Stimulated activated naive CD8-positive, alpha-beta T cell treated with anti-CD3 and anti-CD28 coated beads, Interleukin-15, Interleukin-2, amounts not matched to agents 100 ng/mL and 50 ng/mL, for 24 hours (primary cell): ENCODE data around the gene DBN1.

ENCODE experiments used
- H3K27ac Mint-ChIP-seq: one replicate; pipeline ENCODE4 v1.8.0; 2021; ENCODE audit warnings: mild to moderate bottlenecking, mixed read lengths
- H3K27me3 Mint-ChIP-seq: one replicate; pipeline ENCODE4 v1.8.0; 2021; ENCODE audit warnings: mixed read lengths
- H3K36me3 Mint-ChIP-seq: one replicate; pipeline ENCODE4 v1.8.0; 2021; ENCODE audit warnings: low read depth, mixed read lengths
- H3K4me1 Mint-ChIP-seq: one replicate; pipeline ENCODE4 v1.8.0; 2021; ENCODE audit warnings: low read depth, mixed read lengths
- H3K4me3 Mint-ChIP-seq: one replicate; pipeline ENCODE4 v1.8.0; 2021; ENCODE audit warnings: mild to moderate bottlenecking, mixed read lengths
- H3K9me3 Mint-ChIP-seq: one replicate; pipeline ENCODE4 v1.8.0; 2021; ENCODE audit warnings: mixed read lengths

Gene DBN1

DNA sequence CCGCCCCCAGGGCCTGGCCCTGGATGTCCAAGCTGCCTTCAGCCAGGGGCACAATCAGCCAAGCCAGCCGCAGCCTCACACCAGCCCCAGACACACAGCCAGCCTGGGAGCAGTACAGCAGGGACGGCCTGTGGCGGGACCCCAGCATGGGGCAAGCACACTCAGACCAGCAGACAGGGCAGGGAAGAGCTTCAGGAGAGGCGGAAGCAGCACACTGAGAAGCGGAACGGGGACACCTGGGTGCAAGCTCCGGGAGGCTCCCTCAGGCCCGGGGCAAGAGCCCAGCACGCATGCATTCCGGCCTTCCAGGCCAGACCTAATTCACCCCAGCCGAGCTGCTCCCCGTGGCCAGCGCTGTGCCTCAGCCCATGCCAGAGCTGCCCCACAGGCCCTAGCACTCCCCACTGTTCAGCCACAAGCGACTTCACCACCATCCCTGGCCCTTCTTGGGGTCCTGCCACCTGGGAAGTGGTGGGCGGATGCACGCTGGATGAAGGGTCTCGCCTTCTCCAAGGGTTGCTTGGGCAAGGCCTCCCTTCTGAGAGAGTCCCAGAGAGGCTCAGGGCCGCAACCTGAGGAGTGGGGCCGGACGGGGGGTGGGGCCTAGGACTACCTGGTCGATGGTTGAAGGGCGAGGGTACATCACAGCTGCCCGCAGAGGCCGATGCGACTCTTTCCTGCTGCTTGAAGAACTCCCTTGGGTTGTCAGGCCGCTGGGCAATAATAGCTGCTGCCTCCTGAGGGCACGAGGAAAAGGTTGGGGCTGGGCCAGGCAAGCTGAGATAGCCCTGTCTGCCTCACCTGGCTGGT lies 13.4 kb downstream of the DBN1 start:
- Mint-ChIP-seq H3K4me1 (peaks cover 26% of the 10 kb centered on the region), H3K27me3 (no peaks in the 10 kb centered on the region), H3K9me3 (no peaks in the 10 kb centered on the region), H3K27ac (no peak overlapping the region), H3K4me3 (no peak overlapping the region), H3K36me3 (peaks cover 19% of the 10 kb centered on the region)

DNA sequence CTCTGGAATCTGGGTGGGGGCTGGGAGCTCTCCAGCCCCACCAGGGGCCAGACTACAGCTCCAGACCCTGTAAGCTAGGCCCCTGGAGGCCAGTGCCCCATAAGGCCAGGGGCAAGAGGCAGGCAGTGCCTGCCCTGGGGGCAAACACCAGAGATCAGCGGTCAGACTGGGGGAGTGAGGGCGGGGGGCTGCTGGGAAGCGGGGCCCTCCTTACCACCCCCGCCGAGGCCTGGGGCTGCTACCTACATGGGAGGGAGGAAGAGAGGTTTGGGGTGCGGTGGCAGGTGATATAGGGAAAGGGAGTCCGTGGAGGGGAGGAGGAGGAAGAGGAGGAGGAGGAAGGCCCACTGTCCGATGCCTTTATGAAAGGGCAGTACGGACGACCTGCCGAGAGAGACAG lies 14.1 kb downstream of the DBN1 start:
- Mint-ChIP-seq H3K4me3 (no peak overlapping the region), H3K9me3 (no peaks in the 10 kb centered on the region), H3K27ac (no peak overlapping the region), H3K36me3 (peaks cover 18% of the 10 kb centered on the region), H3K27me3 (no peaks in the 10 kb centered on the region), H3K4me1 (peaks cover 26% of the 10 kb centered on the region)

DNA sequence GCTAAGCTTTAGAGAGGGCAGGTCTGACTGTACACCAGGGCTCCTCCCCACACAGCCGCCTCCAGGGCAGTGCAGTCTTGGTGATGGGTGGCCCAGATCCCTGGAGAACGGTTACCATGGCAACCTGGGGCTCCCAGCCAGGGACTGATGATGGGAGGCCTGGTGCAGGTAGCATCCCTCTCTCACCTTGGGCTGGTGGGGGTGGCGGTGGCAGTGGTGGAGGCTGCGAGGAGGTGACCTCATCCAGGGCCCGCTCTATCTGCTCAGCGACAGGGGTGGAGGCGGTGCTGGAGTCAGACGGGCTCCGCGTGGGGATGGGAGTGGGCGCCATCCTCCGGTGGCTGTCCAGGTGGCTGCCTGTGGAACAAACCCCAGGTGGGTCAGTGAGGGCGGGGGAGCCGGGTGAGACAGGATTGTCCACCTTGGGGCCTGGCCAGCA lies 14.5 kb downstream of the DBN1 start:
- peaks cover 27% of the 10 kb centered on the region for H3K4me1 Mint-ChIP-seq
- no peaks in the 10 kb centered on the region for H3K27me3 Mint-ChIP-seq
- no peak overlapping the region for H3K27ac Mint-ChIP-seq
- no peak overlapping the region for H3K4me3 Mint-ChIP-seq
- peaks cover 18% of the 10 kb centered on the region for H3K36me3 Mint-ChIP-seq
- H3K9me3 Mint-ChIP-seq: no peaks in the 10 kb centered on the region

DNA sequence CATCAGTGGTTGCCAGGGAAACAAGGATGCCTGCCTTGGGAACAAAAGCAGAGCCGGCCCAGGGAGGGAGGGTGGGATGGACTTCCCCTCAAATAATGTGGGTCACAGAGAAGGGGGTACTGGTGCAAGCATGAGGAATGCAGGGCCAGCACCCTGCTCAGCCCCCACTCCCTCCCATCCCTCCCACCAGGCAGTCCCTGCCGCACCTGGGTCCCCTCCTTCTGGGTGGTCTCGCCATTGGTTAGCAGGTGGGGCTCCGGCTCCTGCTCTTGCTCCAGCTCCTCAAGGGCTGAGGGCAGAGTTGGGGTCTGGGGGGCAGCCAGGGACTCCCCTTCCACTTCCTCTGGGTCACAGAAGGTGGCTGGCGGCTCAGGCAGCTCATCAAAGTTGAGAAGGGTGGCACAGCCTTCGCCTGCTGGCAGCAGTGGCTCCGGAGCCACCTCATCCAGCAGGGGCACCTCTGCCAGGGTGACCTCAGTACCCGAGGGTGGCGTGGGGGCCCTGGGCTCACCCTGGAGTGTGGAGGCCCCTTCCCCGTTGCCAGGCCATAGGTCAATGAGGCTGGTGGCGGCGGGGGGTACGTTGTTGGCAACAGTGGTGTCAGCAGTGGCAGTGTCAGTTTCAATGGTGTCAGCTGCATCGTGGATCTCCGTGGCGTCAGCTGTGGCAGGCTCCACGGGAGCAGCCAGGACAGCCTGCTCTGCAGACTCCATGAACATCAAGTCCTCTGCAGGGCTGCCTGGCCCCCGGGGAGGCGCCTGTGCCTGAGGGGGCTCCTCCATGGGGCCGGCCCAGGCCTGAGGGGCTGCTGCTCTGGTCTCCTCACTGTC lies 15.4 kb downstream of the DBN1 start:
- Mint-ChIP-seq H3K4me3 (no peak overlapping the region), H3K27ac (no peak overlapping the region), H3K9me3 (no peaks in the 10 kb centered on the region), H3K27me3 (no peaks in the 10 kb centered on the region), H3K36me3 (peaks cover 15% of the 10 kb centered on the region), H3K4me1 (peaks cover 34% of the 10 kb centered on the region)

DNA sequence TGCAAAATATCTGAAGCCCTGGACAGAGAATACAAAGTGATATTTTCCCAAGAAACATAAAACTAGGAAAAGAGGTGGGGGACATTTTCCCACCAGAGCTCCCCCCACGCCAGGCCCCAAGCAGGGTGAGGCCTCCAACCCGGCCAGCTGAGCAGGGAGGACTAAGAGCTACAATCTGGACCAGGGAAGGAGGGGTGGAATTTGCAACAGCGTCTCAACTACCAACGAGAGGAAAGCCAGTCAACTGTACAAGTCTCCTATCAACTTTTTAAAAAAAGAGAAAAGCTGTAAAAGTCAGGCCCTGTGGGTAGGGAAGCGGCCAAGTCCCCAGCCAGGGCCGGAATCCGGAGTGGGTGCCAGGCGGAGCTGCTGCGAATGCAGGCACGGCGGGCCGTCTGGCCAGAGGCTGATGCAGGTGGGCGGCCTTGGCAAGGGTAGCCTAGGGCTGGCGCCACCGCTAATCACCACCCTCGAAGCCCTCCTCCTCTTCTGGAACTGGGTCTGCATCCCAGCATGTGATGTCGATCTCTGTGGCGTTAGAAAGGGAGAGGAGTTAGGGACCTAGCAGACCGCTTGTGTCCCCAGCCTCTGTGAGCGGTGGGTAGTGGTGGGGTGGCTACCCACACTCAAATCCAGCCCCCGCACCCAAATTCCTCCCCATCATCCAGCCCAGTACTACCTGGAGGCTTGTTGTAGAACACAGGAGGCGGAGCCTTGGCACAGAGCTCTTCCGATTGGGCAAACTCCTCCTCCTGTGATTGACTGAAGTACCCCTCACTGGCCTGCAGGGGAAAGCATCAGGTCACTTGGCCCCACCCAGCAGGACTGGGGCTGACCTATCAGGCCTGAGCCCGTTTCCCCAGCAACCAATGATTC lies 16.2 kb downstream of the DBN1 start:
- Mint-ChIP-seq H3K36me3 (peaks cover 15% of the 10 kb centered on the region), H3K27me3 (no peaks in the 10 kb centered on the region), H3K4me3 (peak overlapping the region; percentile 48), H3K27ac (no peak overlapping the region), H3K9me3 (no peaks in the 10 kb centered on the region), H3K4me1 (peaks cover 32% of the 10 kb centered on the region)

DNA sequence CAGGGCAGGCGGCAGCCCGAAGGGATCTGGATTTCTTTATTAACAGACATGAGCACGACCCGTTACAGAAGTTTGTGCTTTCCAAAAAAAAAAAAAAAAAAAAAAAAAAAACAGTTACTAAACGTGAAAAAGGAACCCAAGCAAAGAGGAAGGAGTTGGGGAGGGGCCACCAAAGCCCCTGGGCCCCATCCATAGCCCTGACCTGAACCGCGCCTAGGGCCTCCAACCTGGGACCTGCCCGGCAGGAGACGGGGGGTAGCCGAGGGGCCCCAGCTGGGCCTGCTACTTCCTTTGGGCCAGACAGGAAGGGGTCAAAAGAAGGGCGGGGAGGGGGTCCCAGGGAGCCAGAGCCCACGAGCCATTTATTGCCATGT lies 16.9 kb downstream of the DBN1 start:
- H3K4me3 Mint-ChIP-seq: peak overlapping the region; percentile 66
- no peaks in the 10 kb centered on the region for H3K9me3 Mint-ChIP-seq
- H3K36me3 Mint-ChIP-seq: peaks cover 13% of the 10 kb centered on the region
- no peak overlapping the region for H3K27ac Mint-ChIP-seq
- no peaks in the 10 kb centered on the region for H3K27me3 Mint-ChIP-seq
- peaks cover 32% of the 10 kb centered on the region for H3K4me1 Mint-ChIP-seq

DNA sequence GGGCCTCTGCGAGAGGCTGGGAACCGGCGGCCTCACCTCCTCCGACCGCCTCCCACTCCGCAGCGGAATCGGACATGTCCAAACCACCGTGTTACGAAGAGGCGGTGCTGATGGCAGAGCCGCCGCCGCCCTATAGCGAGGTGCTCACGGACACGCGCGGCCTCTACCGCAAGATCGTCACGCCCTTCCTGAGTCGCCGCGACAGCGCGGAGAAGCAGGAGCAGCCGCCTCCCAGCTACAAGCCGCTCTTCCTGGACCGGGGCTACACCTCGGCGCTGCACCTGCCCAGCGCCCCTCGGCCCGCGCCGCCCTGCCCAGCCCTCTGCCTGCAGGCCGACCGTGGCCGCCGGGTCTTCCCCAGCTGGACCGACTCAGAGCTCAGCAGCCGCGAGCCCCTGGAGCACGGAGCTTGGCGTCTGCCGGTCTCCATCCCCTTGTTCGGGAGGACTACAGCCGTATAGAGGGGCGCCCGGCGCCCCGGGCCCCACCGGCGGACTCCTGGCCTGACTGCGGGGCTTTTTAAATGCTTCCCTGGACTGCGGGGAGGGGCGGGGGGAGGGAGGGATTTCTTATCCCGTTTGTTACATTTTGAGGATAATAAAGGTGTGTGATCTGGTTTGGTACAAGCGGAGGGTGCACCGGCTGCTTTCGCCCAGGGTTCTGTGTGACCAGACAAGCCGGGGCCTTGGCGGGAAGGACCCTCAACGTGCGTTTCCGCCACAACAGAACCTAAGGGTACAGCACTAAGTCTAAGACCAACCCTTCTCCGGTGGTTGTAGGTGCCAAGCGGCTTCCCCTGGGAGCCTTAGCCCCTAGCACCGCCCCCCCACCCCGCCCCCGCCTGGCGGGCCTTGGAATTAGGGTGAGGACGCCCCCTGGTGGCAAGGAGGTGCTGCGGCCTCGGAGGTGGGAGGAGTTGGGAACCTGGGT lies 17.5 kb downstream of the DBN1 start:
- Mint-ChIP-seq H3K27me3 (no peaks in the 10 kb centered on the region), H3K4me1 (peaks cover 32% of the 10 kb centered on the region), H3K27ac (peak overlapping the region; percentile 90), H3K9me3 (no peaks in the 10 kb centered on the region), H3K4me3 (peak overlapping the region; percentile 87), H3K36me3 (peaks cover 9% of the 10 kb centered on the region)

DNA sequence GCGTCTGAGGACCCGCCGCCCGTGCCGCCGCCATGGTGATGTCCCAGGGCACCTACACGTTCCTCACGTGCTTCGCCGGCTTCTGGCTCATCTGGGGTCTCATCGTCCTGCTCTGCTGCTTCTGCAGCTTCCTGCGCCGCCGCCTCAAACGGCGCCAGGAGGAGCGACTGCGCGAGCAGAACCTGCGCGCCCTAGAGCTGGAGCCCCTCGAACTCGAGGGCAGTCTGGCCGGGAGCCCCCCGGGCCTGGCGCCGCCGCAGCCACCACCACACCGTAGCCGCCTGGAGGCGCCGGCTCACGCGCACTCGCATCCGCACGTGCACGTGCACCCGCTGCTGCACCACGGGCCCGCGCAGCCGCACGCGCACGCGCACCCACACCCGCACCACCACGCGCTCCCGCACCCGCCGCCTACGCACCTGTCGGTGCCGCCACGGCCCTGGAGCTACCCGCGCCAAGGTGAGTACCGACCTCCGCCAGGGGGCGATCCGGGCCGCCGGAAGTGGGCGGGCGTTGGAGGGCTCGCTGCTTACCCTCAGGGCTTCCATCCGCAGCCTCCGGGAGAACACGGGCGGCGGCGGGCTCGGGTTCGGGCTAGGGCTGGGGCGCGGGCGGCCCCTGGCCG lies 18.3 kb downstream of the DBN1 start:
- Mint-ChIP-seq H3K27ac (peak overlapping the region; percentile 67), H3K36me3 (peaks cover 9% of the 10 kb centered on the region), H3K27me3 (no peaks in the 10 kb centered on the region), H3K9me3 (no peaks in the 10 kb centered on the region), H3K4me1 (peaks cover 32% of the 10 kb centered on the region), H3K4me3 (peak overlapping the region; percentile 87)

DNA sequence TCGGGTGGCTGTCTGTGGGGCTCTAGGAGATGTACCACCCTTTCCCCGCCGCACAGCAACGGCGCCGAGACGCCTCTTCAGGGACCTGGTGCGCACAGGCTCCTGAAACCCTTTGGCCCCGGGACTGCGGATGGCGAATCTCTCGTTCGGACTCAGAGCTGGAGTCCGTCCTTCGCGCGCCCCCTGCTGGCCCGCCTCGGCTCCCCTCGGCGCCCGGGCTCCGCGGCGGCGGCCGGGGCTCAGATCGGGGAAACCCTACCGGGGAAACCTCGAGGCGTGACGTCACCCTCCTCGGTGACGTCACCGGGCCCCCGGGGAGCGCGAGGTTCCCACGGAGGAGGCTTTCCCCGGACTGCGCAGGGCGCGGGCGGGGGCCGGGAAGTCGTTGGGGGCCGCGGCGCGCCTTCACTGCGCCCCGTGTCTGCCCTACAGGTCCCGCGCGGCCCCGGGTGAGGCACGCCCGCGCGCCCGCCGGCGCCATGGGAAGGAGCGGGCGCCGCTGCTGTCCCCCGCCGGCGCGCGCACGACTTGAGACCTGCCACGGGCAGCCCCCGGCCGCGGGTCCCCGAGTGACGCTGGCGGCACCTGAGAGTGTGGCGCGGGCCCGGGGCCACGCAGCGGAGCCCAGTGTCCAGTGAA lies 18.9 kb downstream of the DBN1 start:
- H3K36me3 Mint-ChIP-seq: peaks cover 9% of the 10 kb centered on the region
- no peaks in the 10 kb centered on the region for H3K9me3 Mint-ChIP-seq
- H3K4me1 Mint-ChIP-seq: peaks cover 32% of the 10 kb centered on the region
- peak overlapping the region; percentile 87 for H3K4me3 Mint-ChIP-seq
- no peaks in the 10 kb centered on the region for H3K27me3 Mint-ChIP-seq
- H3K27ac Mint-ChIP-seq: no peak overlapping the region

DNA sequence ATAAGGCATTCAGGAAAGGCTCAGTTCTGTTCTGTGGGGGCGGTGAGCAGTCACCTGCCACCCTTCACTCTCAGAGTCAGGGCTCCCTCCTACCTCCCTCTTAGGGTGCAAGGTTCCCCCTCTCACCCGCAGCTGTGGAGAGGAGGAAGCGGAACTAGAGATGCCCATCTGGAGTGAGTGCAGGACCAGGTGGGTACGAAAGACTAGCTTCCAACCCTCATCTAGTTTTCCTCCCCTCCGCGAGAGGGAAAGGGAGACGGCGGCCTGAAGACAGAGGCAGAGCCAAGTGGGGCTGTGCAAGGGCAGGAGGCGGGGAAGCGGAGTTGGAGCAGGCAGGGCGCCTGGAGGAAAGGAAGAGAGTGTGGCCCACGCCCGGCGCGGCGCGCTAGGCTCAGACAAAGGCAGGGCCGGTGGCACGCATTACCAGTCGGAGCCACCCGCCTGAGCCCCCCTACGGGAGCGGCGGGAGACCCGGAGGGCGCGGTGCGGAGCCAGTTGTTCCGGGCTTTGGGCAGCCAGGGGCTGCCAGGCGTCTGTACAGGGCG lies 19.5 kb downstream of the DBN1 start:
- H3K4me1 Mint-ChIP-seq: peaks cover 32% of the 10 kb centered on the region
- peak overlapping the region; percentile 63 for H3K27ac Mint-ChIP-seq
- peaks cover 9% of the 10 kb centered on the region for H3K36me3 Mint-ChIP-seq
- peak overlapping the region; percentile 87 for H3K4me3 Mint-ChIP-seq
- no peaks in the 10 kb centered on the region for H3K27me3 Mint-ChIP-seq
- H3K9me3 Mint-ChIP-seq: no peaks in the 10 kb centered on the region

DNA sequence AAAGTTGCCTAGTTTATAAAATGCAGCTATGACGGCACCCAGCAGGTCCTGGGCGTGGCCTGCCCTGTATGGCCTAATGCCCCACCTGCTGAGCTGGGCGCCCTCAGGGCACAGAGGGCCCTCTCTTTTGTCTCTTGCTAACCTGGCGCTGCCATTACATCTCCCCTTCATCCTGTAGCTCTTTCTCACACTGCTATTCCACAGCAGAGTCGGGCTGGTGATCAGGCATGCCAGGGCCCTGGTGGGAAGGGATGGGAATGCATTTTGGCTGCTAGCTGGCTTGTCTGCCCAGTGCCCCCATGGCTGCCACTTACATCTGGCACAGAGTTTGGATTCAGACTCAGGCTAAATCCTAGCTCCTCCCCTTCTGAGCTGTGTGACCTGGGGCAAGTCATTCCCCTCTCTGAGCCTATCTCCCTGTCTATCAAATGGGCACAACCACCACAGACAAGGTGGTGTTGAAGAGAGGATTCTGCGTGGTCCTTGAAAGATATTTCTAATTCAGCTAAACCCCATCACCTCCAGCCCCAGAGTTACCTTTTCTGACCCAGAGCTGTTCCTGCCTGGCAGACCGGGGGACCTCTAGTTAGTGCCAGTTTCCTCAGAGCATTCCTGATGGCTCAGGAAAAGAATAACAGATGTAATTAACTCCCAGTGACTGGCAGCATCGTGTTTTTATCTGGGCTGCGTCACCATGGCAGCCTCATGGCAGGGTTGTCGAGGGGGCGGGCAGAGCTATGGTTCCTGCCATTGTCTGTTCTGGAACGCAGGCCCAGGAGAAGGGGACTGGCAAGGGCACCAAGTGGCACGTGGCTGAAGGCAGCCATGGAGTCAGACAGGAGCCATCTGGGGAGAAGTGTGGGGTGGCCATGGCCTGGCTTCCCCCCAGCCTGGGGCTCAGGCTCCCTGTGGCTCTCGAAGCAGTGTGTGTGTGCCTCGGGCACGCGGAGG lies 20.5 kb downstream of the DBN1 start:
- peaks cover 41% of the 10 kb centered on the region for H3K4me1 Mint-ChIP-seq
- peak overlapping the region; percentile 87 for H3K4me3 Mint-ChIP-seq
- H3K27ac Mint-ChIP-seq: no peak overlapping the region
- H3K27me3 Mint-ChIP-seq: no peaks in the 10 kb centered on the region
- no peaks in the 10 kb centered on the region for H3K9me3 Mint-ChIP-seq
- peaks cover 9% of the 10 kb centered on the region for H3K36me3 Mint-ChIP-seq

DNA sequence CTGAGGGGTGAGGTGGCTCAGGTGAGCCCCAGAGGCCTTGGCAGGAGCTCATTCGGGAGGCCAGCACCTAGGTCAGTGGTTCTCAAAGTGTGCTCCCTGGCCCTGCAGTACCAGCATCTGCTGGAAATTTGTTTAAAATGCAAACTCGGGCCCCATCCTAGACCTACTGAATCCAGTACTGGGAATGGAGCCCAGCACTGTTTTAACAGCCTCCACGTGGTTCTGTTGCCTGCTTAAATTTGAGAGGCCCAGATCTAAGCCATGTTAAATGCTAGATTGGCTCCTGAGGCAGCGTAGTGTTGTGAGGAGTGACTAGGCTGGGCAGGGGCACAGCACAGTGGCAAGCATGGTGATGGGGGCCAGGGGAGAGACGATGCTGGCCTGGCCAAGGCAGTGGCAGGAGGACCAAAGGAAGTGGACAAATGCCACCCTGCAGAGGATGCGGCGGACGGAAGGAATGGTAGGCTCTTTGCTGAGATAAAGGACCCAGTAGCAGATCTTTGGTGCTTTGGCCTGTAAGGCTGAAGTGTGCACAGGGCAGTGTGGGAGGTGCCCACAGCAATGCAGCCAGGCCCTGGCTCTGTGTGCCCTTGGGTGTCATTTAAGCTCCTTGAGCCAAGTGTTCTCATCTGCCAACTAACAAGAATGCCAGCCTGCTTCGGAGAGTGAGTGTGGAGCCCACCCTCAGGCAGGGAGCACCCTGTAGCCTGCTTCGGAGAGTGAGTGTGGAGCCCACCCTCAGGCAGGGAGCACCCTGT lies 22.6 kb downstream of the DBN1 start:
- no peak overlapping the region for H3K4me3 Mint-ChIP-seq
- H3K27me3 Mint-ChIP-seq: no peaks in the 10 kb centered on the region
- H3K27ac Mint-ChIP-seq: no peak overlapping the region
- no peaks in the 10 kb centered on the region for H3K36me3 Mint-ChIP-seq
- H3K9me3 Mint-ChIP-seq: no peaks in the 10 kb centered on the region
- peaks cover 38% of the 10 kb centered on the region for H3K4me1 Mint-ChIP-seq
